ENCODE data around the gene DPP6. TPM values are rescaled to one million over a fixed set of nuclear protein-coding genes. Genes with fewer than 3 reads are reported as not detected.
"Not testable (repeated sequence)": the region's sequence is repeated elsewhere in the genome, so short reads cannot be mapped to it uniquely, and the experiment has no call there.

Gene DPP6
- total RNA-seq, 1 experiment from 2014 or later: not detected

GRCh38 chr7:154928136-154929005, 876.2 kb downstream of the DPP6 start:
- DNase-seq (ENCODE audit: low read depth in 1 of 2, low spot score in 2 of 2): peak in 1 of 2 experiments; percentile 94
- Histone ChIP-seq H3K27ac (peak overlapping the region; percentile 33), H3K4me1 (replicated peaks) (peaks cover 10% of the 10 kb centered on the region), H3K27me3 (replicated peaks) (no peaks in the 10 kb centered on the region), H3K36me3 (no peaks in the 10 kb centered on the region), H3K4me3 (peak overlapping the region; percentile 44), H3K9me3 (replicated peaks) (no peaks in the 10 kb centered on the region)

- H3K36me3 ChIP-seq: 0 out of 2 replicates have a peak, but pooled peaks cover 2% of the 10 kb centered on the region
- peaks cover 5% of the 10 kb centered on the region for H3K9me3 ChIP-seq (replicated peaks)
- H3K27me3 ChIP-seq (replicated peaks): no peaks in the 10 kb centered on the region
- H3K4me3 ChIP-seq: peak overlapping the region; percentile 44
- peak overlapping the region; percentile 33 for H3K27ac ChIP-seq
- peaks cover 10% of the 10 kb centered on the region for H3K4me1 ChIP-seq (replicated peaks)
- no peak for DNase-seq (ENCODE audit: low read depth in 1 of 2, low spot score in 2 of 2)
Measured at GRCh38 chr7:154929006-154929726, 877.0 kb downstream of the DPP6 start.

DNA sequence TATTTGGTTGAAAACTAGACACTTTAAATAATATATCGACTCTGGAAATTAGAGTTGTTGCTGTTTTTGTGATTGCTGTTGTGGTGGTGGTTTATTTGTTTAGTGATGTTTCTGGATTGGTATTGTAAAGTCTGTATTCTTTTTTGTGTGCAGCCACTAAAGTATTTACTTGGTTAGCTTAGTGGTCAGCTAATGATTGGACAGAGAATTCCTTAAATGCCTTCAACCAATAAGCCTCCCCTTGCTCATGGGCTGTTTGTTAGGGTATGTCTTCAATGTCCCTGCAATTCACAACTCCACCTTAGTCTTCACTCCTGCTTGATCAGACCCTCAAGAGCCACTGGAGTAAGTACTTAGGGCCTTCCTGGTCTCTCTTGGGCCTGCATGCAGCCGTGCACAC, 879.7 kb downstream of the DPP6 start:
- Histone ChIP-seq H3K4me3 (no peak overlapping the region), H3K36me3 (0 out of 2 replicates have a peak, but pooled peaks cover 2% of the 10 kb centered on the region), H3K27me3 (replicated peaks) (no peaks in the 10 kb centered on the region), H3K4me1 (replicated peaks) (peaks cover 10% of the 10 kb centered on the region), H3K9me3 (replicated peaks) (peaks cover 18% of the 10 kb centered on the region), H3K27ac (no peak overlapping the region)
- peak in 1 of 2 experiments; percentile 62 for DNase-seq (ENCODE audit: low read depth in 1 of 2, low spot score in 2 of 2)

DNA sequence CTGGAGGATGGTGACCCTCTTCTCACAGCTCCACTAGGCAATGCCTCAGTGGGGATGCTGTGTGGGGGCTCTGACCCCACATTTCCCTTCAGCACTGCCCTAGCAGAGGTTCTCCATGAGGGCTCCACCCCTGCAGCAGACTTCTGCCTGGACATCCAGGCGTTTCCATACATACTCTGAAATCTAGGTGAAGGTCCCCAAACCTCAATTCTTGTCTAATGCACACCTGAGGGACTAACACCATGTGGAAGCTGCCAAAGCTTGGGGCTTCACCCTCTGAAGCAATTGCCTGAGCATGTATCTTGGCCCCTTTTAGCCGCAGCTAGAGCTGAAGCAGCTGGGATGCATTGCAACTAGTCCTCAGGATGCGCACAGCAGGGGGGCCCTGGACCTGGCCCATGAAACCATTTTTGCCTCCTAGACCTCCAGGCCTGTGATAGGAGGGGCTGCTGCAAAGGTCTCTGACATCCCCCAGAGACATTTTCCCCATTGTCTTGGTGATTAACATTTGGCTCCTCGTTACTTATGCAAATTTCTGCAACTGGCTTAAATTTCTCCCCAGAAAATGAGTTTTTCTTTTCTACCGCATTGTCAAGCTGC, 882.3 kb downstream of the DPP6 start:
- not testable (repeated sequence) for H3K27me3 ChIP-seq (replicated peaks); H3K4me1 ChIP-seq (replicated peaks); H3K36me3 ChIP-seq; H3K4me3 ChIP-seq; DNase-seq (ENCODE audit: low read depth in 1 of 2, low spot score in 2 of 2); H3K27ac ChIP-seq
- H3K9me3 ChIP-seq (replicated peaks): peaks cover 18% of the 10 kb centered on the region

- Histone ChIP-seq H3K4me1 (replicated peaks) (no peaks in the 10 kb centered on the region), H3K36me3 (0 out of 2 replicates have a peak, but pooled peaks cover 2% of the 10 kb centered on the region), H3K9me3 (replicated peaks) (peaks cover 18% of the 10 kb centered on the region), H3K27ac (no peak overlapping the region), H3K4me3 (no peak overlapping the region), H3K27me3 (replicated peaks) (no peaks in the 10 kb centered on the region; the same call in 1 of the 2 replicates)
- DNase-seq (ENCODE audit: low read depth in 1 of 2, low spot score in 2 of 2): no peak
Measured at GRCh38 chr7:154937837-154938236, 885.6 kb downstream of the DPP6 start.

GRCh38 chr7:154942691-154943090, 890.5 kb downstream of the DPP6 start:
- peaks cover 19% of the 10 kb centered on the region for H3K36me3 ChIP-seq
- no peak overlapping the region for H3K4me3 ChIP-seq
- H3K4me1 ChIP-seq (replicated peaks): no peaks in the 10 kb centered on the region
- H3K27ac ChIP-seq: no peak overlapping the region
- H3K27me3 ChIP-seq (replicated peaks): no peaks in the 10 kb centered on the region; the same call in 1 of the 2 replicates
- DNase-seq (ENCODE audit: low read depth in 1 of 2, low spot score in 2 of 2): no peak
- no peaks in the 10 kb centered on the region for H3K9me3 ChIP-seq (replicated peaks)

Measured in SJSA1 (cell line).